Transverse colon (tissue), 4 donors: ENCODE data around the gene KIF2C. TPM values are rescaled to one million over a fixed set of nuclear protein-coding genes. Genes with fewer than 3 reads are reported as not detected.

Experiments used
- DNase-seq: peaks from one replicate; pipeline ENCODE4 v3.0.0-alpha.2; 2019
- H3K27ac ChIP-seq, 4 donors: fragments of 200-600 bp; sonication (generic); 2 replicates each; pipeline ENCODE4 v1.5.1; 2016 to 2018; ENCODE audit warnings: inconsistent platforms in 4 of 4
- H3K27me3 ChIP-seq: fragments of 200-600 bp; sonication (generic); 2 replicates; pipeline ENCODE4 v1.5.1; 2017; ENCODE audit warnings: inconsistent platforms
- H3K36me3 ChIP-seq, 4 donors: fragments of 200-600 bp; sonication (generic); 2 replicates each; pipeline ENCODE4 v1.5.1; 2017 to 2019; ENCODE audit warnings: inconsistent platforms in 4 of 4
- H3K4me1 ChIP-seq, 4 donors: fragments of 200-600 bp; sonication (generic); 2 replicates each; pipeline ENCODE4 v1.5.1; 2017 to 2020; ENCODE audit warnings: inconsistent platforms in 4 of 4
- H3K4me3 ChIP-seq, 4 donors: fragments of 200-600 bp; sonication (generic); 1 replicate in 1 of 4; 2 replicates in 3 of 4; pipeline versions ENCODE4 v1.5.1 to v1.6.1; 2017 to 2019; ENCODE audit warnings: inconsistent platforms in 4 of 4
- H3K9me3 ChIP-seq, 2 donors: fragments of 200-600 bp; sonication (generic); 2 replicates each; pipeline ENCODE4 v1.5.1; 2017 to 2019; ENCODE audit warnings: inconsistent platforms in 2 of 2
- CTCF ChIP-seq, 5 experiments: fragments of 200-600 bp in 3 of 5; fragments of 450-650 bp in 2 of 5; sonication (generic) in 3 of 5; IDR thresholded peaks; 1 replicate in 2 of 5; 2 replicates in 3 of 5; pipeline ENCODE4 v1.5.1; 2016 to 2017; ENCODE audit warnings: antibody characterized with exemption in 5 of 5, inconsistent platforms in 3 of 5, mild to moderate bottlenecking in 2 of 5, moderate library complexity in 1 of 5
- EP300 ChIP-seq: sonication (generic); formaldehyde crosslinking; IDR thresholded peaks from one replicate; pipeline ENCODE4 v1.6.1; 2017; ENCODE audit warnings: antibody characterized with exemption, low read depth
- POLR2A ChIP-seq: fragments of 450-650 bp; IDR thresholded peaks from one replicate; pipeline ENCODE4 v1.6.1; 2016; ENCODE audit warnings: antibody characterized with exemption, mild to moderate bottlenecking, moderate library complexity
- POLR2AphosphoS5 ChIP-seq, 3 donors: sonication (generic); formaldehyde crosslinking; IDR thresholded peaks; one replicate each; pipeline ENCODE4 v1.6.1; 2016; ENCODE audit warnings: antibody characterized with exemption in 3 of 3
- WGBS, 2 donors: methylation state at CpG; one replicate each; pipeline ENCODE4 v1.1.5; 2018; ENCODE audit warnings: low coverage in 1 of 2; 5-methylcytosine and 5-hydroxymethylcytosine counted together
- in situ Hi-C, 4 donors: fragments of 200-750 bp; cut with MboI; loops; one replicate each; pipeline versions ENCODE4 v1.15.0 to v1.15.1; 2017; ENCODE audit warnings: low sequenced_read_pairs in 3 of 4, low pct_ligation_motif_present in 1 of 4, low pct_unique_long_range_greater_than_20kb in 1 of 4
- intact Hi-C: fragments of 100-400 bp; cut with DNase I; formaldehyde crosslinking; loops from one replicate; pipeline ENCODE4 v1.15.1; 2023; ENCODE audit warnings: low total_unique reads
- total RNA-seq, 4 donors: library from RNA; depleted of rRNA; stranded (reverse); fragments of >200 nt; gene quantifications; one replicate each; pipeline ENCODE4 v1.1.0, GENCODE V29; 2016

The KIF2C gene
- total RNA-seq, 4 donors from 2014 or later, result 0.95 to 8.0 (median 1.9) TPM; not detected in 1

DNA sequence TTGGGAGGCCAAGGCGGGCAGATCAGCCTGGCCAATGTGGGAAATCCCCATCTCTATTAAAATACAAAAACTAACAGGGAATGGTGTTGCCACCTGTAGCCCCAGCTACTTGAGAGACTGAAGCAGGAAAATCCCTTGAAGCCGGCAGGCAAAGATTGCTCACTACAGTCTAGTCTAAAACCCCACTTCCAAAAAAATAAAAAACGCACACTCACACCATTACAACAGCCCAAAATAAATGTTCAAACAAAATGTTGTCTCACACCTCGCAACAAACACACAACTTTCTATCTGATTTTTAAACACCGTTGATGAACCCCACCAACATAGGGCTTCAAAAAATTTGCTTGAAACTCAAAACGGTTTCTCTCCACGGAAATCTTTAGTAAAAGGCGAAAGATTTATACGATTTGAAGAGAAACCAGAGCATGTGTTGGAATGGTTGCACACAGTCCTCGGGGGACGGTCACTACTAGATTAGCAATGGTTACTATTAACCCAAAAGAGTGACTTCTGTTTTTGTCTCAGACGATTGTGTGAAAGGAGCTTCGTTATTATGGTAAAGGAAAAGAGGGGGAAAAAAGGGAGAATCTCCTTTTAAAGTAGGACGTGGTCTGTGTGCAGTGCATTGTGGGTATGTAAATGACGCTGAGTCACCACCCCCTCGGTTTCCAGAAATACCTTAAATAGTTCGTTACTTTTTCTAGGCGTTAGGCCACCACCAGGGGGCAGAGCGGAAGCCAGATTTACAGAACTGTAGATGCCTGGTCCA, 8.7 kb upstream of the KIF2C start, which contains the start of gene RNU5D-1:
RNU5D-1 (minus strand) TSS at position 430 of the 772 bp plus-strand sequence.
- peak; percentile 97 for DNase-seq
- Histone ChIP-seq H3K27ac (peak within 1 kb of the TSS; percentile 87 to 95 (median 91)), H3K4me3 (peak within 1 kb of the TSS in 3 of 4 donors; percentile 9 to 38 (median 20)), H3K9me3 (no peaks in the 10 kb centered on the region), H3K4me1 (peaks cover 5 to 28% (median 13%) of the 10 kb centered on the region in 4 donors), H3K27me3 (no peaks in the 10 kb centered on the region), H3K36me3 (no peaks in the 10 kb centered on the region)
- in situ Hi-C loops, result no loop called here
- intact Hi-C loops, result no loop called here
- WGBS, 2 donors, result 2% methylated on average over 9 to 19 of the region's 19 CpGs
- TF ChIP-seq POLR2A (peak; percentile 98), POLR2AphosphoS5 (IDR thresholded peaks at IDR 0.05) (peak; percentile 59 to 99 (median 98)), EP300 (no peak), CTCF (IDR thresholded peaks at IDR 0.05) (peak; percentile 84 to 94 (median 87))

GRCh38 chr1:44733365-44733764, 6.3 kb upstream of the KIF2C start:
- TF ChIP-seq EP300 (no peak), POLR2AphosphoS5 (IDR thresholded peaks at IDR 0.05) (no peak), CTCF (IDR thresholded peaks at IDR 0.05) (no peak), POLR2A (no peak)
- Histone ChIP-seq H3K4me1 (peaks cover 5 to 28% (median 13%) of the 10 kb centered on the region in 4 donors), H3K36me3 (no peaks in the 10 kb centered on the region), H3K27ac (peak overlapping the region in 3 of 4 donors; percentile 34 to 42 (median 35)), H3K4me3 (no peak overlapping the region), H3K27me3 (no peaks in the 10 kb centered on the region), H3K9me3 (no peaks in the 10 kb centered on the region)
- WGBS, 2 donors, result 46% methylated on average over 1 of the region's 1 CpG; no CpG with 5 or more reads in 1 of the 2 donors
- in situ Hi-C loops, result no loop called here
- DNase-seq, result no peak
- intact Hi-C loops, result no loop called here

DNA sequence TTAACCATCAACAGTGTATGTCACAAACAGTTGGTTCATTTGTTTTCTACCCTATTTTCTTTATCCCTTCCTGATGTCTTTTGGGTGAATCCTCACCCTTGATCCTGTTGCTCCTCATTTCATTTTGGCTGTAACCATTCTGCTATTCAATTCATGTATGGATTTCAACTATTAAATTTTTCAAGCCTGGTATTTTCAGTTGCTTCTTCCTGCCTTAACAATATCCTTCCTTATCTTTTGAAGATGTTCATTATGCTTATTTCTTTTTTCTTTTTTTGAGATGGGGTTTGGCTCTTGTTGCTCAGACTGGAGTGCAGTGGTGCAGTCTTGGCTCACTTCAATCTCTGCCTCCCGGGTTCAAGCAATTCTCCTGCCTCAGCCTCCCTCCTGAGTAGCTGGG, 5.9 kb upstream of the KIF2C start:
- H3K36me3 ChIP-seq, result no peaks in the 10 kb centered on the region
- intact Hi-C loops (no loop called here), in situ Hi-C loops (no loop called here)
- TF ChIP-seq POLR2AphosphoS5 (IDR thresholded peaks at IDR 0.05) (no peak), EP300 (no peak), POLR2A (no peak), CTCF (IDR thresholded peaks at IDR 0.05) (no peak)
- peaks cover 5 to 28% (median 13%) of the 10 kb centered on the region in 4 donors for H3K4me1 ChIP-seq
- H3K9me3 ChIP-seq, result no peaks in the 10 kb centered on the region
- WGBS, 2 donors, result 75 to 83% methylated on average over 1 of the region's 1 CpG
- no peak overlapping the region for H3K4me3 ChIP-seq
- no peaks in the 10 kb centered on the region for H3K27me3 ChIP-seq
- no peak for DNase-seq
- H3K27ac ChIP-seq, result peak overlapping the region in 3 of 4 donors; percentile 34 to 42 (median 35)

- Histone ChIP-seq H3K4me3 (no peak overlapping the region), H3K27me3 (no peaks in the 10 kb centered on the region), H3K36me3 (no peaks in the 10 kb centered on the region), H3K4me1 (peaks cover 6 to 22% (median 8%) of the 10 kb centered on the region in 4 donors), H3K9me3 (no peaks in the 10 kb centered on the region), H3K27ac (no peak overlapping the region)
- DNase-seq, result no peak
- intact Hi-C loops, result no loop called here
- WGBS, 2 donors, result 95% methylated on average over 1 of the region's 1 CpG; no CpG with 5 or more reads in 1 of the 2 donors
- in situ Hi-C loops, result no loop called here
- TF ChIP-seq POLR2AphosphoS5 (IDR thresholded peaks at IDR 0.05), result no peak
- TF ChIP-seq POLR2A, result no peak
- TF ChIP-seq EP300, result no peak
- no peak for TF ChIP-seq CTCF (IDR thresholded peaks at IDR 0.05)
These were observed 3.6 kb upstream of the KIF2C start for GRCh38 chr1:44735992-44736391.
